HepG2 (cell line): ENCODE measurements around the gene POU6F2. TPM values are rescaled to one million over a fixed set of nuclear protein-coding genes. Genes with fewer than 3 reads are reported as not detected.

Experiments
- ATAC-seq: fragments of 200-7000 bp; cut with Tn5 transposase; 3 replicates; pipeline ENCODE4 v1.9.1; 2020; ENCODE audit warnings: mild to moderate bottlenecking, moderate library complexity
- BruUV-seq: library from RNA; stranded (reverse); fragments of 400-500 nt; replicated peaks from 2 replicates; lab custom pipeline; 2021; lab: Mats Ljungman, UMichigan
- CTCF ChIA-PET: fragments of 300-600 bp; formaldehyde crosslinking; extraction: SDS; loops from one replicate; lab custom pipeline; 2021; ENCODE audit warnings: low total read pairs, inconsistent platforms, low intra/inter-chr PET ratio; lab: Yijun Ruan, JAX
- POLR2A ChIA-PET: fragments of 350-600 bp; sonication (Branson Sonifier 250); formaldehyde crosslinking; loops from one replicate; lab custom pipeline; 2020; ENCODE audit warnings: antibody characterized with exemption, inconsistent platforms; lab: Yijun Ruan, JAX
- DNase-seq: peaks from one replicate; pipeline ENCODE4 v3.0.0-alpha.2; 2015; ENCODE audit warnings: low spot score
- FAIRE-seq: peaks from 3 replicates; lab custom pipeline; 2011; peaks lifted over from hg19 to GRCh38; lab: Jason Lieb, UNC
- H2AFZ ChIP-seq: one replicate; pipeline ENCODE4 v1.6.1; 2011; ENCODE audit warnings: low read length, inconsistent platforms
- H3K27ac ChIP-seq: fragments of 300-600 bp; 3 replicates; pipeline ENCODE4 v1.8.0; 2011; ENCODE audit warnings: mixed run types, mild to moderate bottlenecking, mixed read lengths, low read length, inconsistent platforms; ENCODE audit not compliant: insufficient read depth; ENCODE audit errors: extremely low read length
- H3K27me3 ChIP-seq, 2 experiments: fragments of 200-600 bp in 1 of 2; 2 replicates in 1 of 2; 3 replicates in 1 of 2; pipeline versions ENCODE4 v1.6.0 to v1.8.0; 2011; ENCODE audit warnings: low read length in 2 of 2, mild to moderate bottlenecking in 2 of 2, moderate library complexity in 2 of 2, inconsistent platforms in 1 of 2; ENCODE audit not compliant: insufficient read depth in 2 of 2, control insufficient read depth in 1 of 2
- H3K36me3 ChIP-seq, 2 experiments: fragments of 200-600 bp in 1 of 2; replicated peaks in 1 of 2; 2 replicates in 1 of 2; 3 replicates in 1 of 2; pipeline versions ENCODE4 v1.5.1 to v1.8.0; 2011; ENCODE audit warnings: low read length in 2 of 2, inconsistent platforms in 1 of 2; ENCODE audit not compliant: insufficient read depth in 2 of 2, control insufficient read depth in 1 of 2
- H3K4me1 ChIP-seq: 2 replicates; pipeline ENCODE4 v1.5.1; 2012; ENCODE audit warnings: low read length, inconsistent platforms; ENCODE audit not compliant: insufficient read depth
- H3K4me2 ChIP-seq: 2 replicates; pipeline ENCODE4 v1.6.0; 2011; ENCODE audit warnings: low read depth, low read length, inconsistent platforms
- H3K4me3 ChIP-seq, 3 experiments: fragments of 200-600 bp in 1 of 3; sonication (generic), shearing (Covaris generic) in 1 of 3; replicated peaks in 1 of 3; 2 replicates each; pipeline ENCODE4 v1.5.1; 2011 to 2016; ENCODE audit warnings: low read length in 3 of 3, inconsistent platforms in 2 of 3, low read depth in 2 of 3, mild to moderate bottlenecking in 2 of 3, control low read depth in 1 of 3, mixed read lengths in 1 of 3; ENCODE audit not compliant: insufficient read depth in 1 of 3
- H3K79me2 ChIP-seq: one replicate; pipeline ENCODE4 v1.6.1; 2011; ENCODE audit warnings: low read length, inconsistent platforms; ENCODE audit not compliant: insufficient read depth
- H3K9ac ChIP-seq: 2 replicates; pipeline ENCODE4 v1.6.0; 2011; ENCODE audit warnings: mild to moderate bottlenecking, low read depth, low read length, inconsistent platforms; ENCODE audit not compliant: insufficient read depth
- H3K9me3 ChIP-seq: 2 replicates; pipeline ENCODE4 v1.5.1; 2012; ENCODE audit warnings: mild to moderate bottlenecking, low read length
- H4K20me1 ChIP-seq: 2 replicates; pipeline ENCODE4 v1.6.0; 2011; ENCODE audit warnings: inconsistent platforms, mild to moderate bottlenecking, low read length, moderate library complexity; ENCODE audit not compliant: insufficient read depth
- ATF2 ChIP-seq: sonication (generic); formaldehyde crosslinking; IDR thresholded peaks from 2 replicates; pipeline ENCODE4 v1.4.0; 2020; ENCODE audit warnings: missing genetic modification reagents
- ETV6 ChIP-seq: sonication (generic); formaldehyde crosslinking; conservative IDR thresholded peaks from 2 replicates; pipeline ENCODE4 v1.4.0; 2020; ENCODE audit warnings: missing genetic modification reagents
- GLI4 ChIP-seq: sonication (generic); formaldehyde crosslinking; IDR thresholded peaks from 2 replicates; pipeline ENCODE4 v1.5.1; 2020; ENCODE audit warnings: missing genetic modification reagents, mild to moderate bottlenecking, moderate library complexity, borderline replicate concordance
- KMT2A ChIP-seq: sonication (generic); formaldehyde crosslinking; IDR thresholded peaks from 2 replicates; pipeline ENCODE4 v1.4.0; 2020; ENCODE audit warnings: missing genetic modification reagents
- RARG ChIP-seq: sonication (generic); formaldehyde crosslinking; IDR thresholded peaks from 2 replicates; pipeline ENCODE4 v1.4.0; 2020; ENCODE audit warnings: low read depth, mild to moderate bottlenecking, missing genetic modification reagents
- RELA ChIP-seq: sonication (generic); formaldehyde crosslinking; IDR thresholded peaks from 2 replicates; pipeline ENCODE4 v1.4.0; 2020; ENCODE audit warnings: missing genetic modification reagents
- SSRP1 ChIP-seq: IDR thresholded peaks from 2 replicates; pipeline ENCODE4 v1.6.1; 2016; ENCODE audit warnings: control low read depth
- ZNF251 ChIP-seq: sonication (generic); formaldehyde crosslinking; IDR thresholded peaks from 2 replicates; pipeline ENCODE4 v1.9.0; 2021; ENCODE audit warnings: mild to moderate bottlenecking, missing genetic modification reagents
- ZNF510 ChIP-seq: sonication (generic); formaldehyde crosslinking; IDR thresholded peaks from 2 replicates; pipeline ENCODE4 v1.4.0; 2020; ENCODE audit warnings: low read depth, mild to moderate bottlenecking, missing genetic modification reagents
- ZNF850 ChIP-seq: sonication (generic); formaldehyde crosslinking; conservative IDR thresholded peaks from 2 replicates; pipeline ENCODE4 v1.9.0; 2021; ENCODE audit warnings: mild to moderate bottlenecking, missing genetic modification reagents
- ZSCAN12 ChIP-seq: sonication (generic); formaldehyde crosslinking; IDR thresholded peaks from 2 replicates; pipeline ENCODE4 v1.9.0; 2021; ENCODE audit warnings: mild to moderate bottlenecking, missing genetic modification reagents
- WGBS: methylation state at CpG from one replicate; pipeline ENCODE4 v1.1.6; 2017; ENCODE audit warnings: low lambda C conversion rate; 5-methylcytosine and 5-hydroxymethylcytosine counted together
- in situ Hi-C: cut with HindIII; loops from 2 replicates; pipeline ENCODE4 v1.10.0; 2017; ENCODE audit warnings: low pct_unique_long_range_greater_than_20kb; ENCODE audit not compliant: extremely low pct_ligation_motif_present
- intact Hi-C: fragments of 100-400 bp; cut with micrococcal nuclease; formaldehyde crosslinking; loops from one replicate; pipeline ENCODE4 v1.10.0; 2022; ENCODE audit not compliant: unreplicated experiment
- polyA plus RNA-seq, 8 experiments: library from polyadenylated mRNA; depleted of rRNA in 3 of 8; stranded (reverse) in 7 of 8; unstranded in 1 of 8; fragments of >200 nt; fragmentation: Illumina TruSeq in 4 of 8; extraction: Trizol in 4 of 8; gene quantifications; 2 replicates each; pipeline versions ENCODE4 v1.2.1 to v1.2.3, GENCODE V29; 2011 to 2016; ENCODE audit warnings: low read depth in 4 of 8, missing spikeins in 1 of 8, mixed read lengths in 1 of 8; ENCODE audit not compliant: insufficient read depth in 1 of 8
- total RNA-seq, 5 experiments: library from RNA; depleted of rRNA; stranded (reverse); fragments of >200 nt; fragmentation: Illumina TruSeq; extraction: Trizol; gene quantifications; 2 replicates each; pipeline ENCODE4 v1.2.3, GENCODE V29; 2016; ENCODE audit warnings: low read depth in 1 of 5

POU6F2 gene
- total and polyA plus RNA-seq, 2 of the 13 experiments (the other 11 are each of a cell fraction or from before 2014, with no cell fraction given), result not detected

DNA sequence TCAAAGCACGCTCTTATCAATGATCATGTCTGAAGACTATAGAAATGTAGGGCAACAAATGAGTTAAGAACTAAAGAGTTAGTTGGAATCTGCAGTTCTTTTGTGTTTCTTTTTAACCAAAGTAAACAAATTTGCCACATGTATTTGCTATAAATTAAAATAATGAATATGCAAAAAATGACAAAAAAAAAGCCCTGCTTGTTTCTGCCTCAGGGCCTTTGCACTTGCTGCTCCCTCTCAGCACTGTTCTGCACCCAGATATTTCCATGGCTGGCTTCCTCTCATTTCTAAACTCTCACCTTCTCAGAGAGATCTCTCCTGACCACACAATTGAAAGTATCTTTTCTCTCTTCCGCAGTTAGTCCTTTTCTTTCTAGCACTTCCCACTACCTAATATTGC, 406.7 kb downstream of the POU6F2 start:
- intact Hi-C loops, result no loop called here
- no peak overlapping the region for H3K4me3 ChIP-seq
- 0 out of 5 replicates have a peak, but pooled peaks cover 0 to 3% of the 10 kb centered on the region in 2 experiments for H3K27me3 ChIP-seq
- FAIRE-seq (no peak), DNase-seq (no peak), ATAC-seq (no peak)
- no peak overlapping the region for H3K27ac ChIP-seq
- no peak overlapping the region for H2AFZ ChIP-seq
- BruUV-seq, result no TSS peak
- TF ChIP-seq RARG (CRISPR knock-in tag) (no peak), ETV6 (CRISPR knock-in tag) (no peak), ZNF850 (no peak), ZNF510 (no peak), SSRP1 (CRISPR knock-in tag) (no peak), ATF2 (no peak), ZNF251 (CRISPR knock-in tag) (no peak), RELA (CRISPR knock-in tag) (no peak), KMT2A (CRISPR knock-in tag) (no peak), GLI4 (CRISPR knock-in tag) (no peak), ZSCAN12 (CRISPR knock-in tag) (no peak)
- H3K9ac ChIP-seq, result no peak overlapping the region
- CTCF ChIA-PET, result no interaction called here
- in situ Hi-C loops, result no loop called here
- H3K79me2 ChIP-seq, result no peaks in the 10 kb centered on the region
- no peak overlapping the region for H3K4me2 ChIP-seq
- no peaks in the 10 kb centered on the region for H4K20me1 ChIP-seq
- no peaks in the 10 kb centered on the region for H3K9me3 ChIP-seq
- no peaks in the 10 kb centered on the region for H3K4me1 ChIP-seq
- POLR2A ChIA-PET, result no interaction called here
- H3K36me3 ChIP-seq, result no peaks in the 10 kb centered on the region
- 50% methylated on average over 2 of the region's 2 CpGs for WGBS
